GM21576 (cell line): ENCODE measurements around the gene CRHR1.

Experiments used
- ATAC-seq: cut with Tn5 transposase; IDR thresholded peaks from one replicate; pipeline ENCODE4 v1.9.1; 2021; ENCODE audit warnings: mild to moderate bottlenecking, moderate library complexity; ENCODE audit not compliant: unreplicated experiment

Gene CRHR1

DNA sequence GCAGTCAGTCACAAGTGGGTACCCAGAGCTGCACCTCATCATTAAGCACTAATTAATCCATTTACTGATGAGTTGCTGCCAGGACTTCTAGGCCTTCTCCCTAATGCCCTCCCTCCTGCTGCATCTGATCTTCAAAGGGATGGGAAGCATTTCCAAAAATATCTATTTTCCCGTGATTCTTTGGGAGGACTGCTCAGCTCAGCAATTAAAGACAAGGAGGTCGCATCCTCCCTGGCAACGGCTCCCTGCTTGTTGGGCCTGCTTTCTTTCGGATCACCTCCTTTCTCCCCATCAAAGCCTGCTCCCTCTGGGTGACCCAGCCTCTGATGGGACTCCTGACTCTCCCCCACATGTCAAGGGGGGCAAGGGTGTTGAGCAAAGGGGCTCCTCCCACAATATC, 34.6 kb downstream of the CRHR1 start:
- ATAC-seq: no peak

DNA sequence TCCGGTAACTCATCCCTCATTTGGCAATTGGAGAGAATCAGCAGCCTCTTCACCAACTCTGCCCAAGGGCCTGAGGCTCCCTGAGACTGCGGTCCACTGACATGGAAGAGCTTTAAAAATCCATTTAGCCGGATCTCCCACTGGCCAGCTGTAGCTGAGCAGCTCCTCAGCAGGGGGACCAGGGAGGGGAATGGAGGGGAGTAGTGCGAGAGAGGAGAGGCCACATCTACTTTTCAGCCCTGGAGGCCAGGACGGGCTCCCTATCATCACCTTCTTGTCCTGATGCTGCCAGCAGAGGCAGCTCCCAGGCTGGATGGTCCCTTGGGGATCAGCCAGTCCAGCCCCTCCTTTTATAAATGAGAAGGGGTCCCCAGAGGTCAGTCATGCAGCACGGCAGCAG, 35.5 kb downstream of the CRHR1 start:
- ATAC-seq: no peak

DNA sequence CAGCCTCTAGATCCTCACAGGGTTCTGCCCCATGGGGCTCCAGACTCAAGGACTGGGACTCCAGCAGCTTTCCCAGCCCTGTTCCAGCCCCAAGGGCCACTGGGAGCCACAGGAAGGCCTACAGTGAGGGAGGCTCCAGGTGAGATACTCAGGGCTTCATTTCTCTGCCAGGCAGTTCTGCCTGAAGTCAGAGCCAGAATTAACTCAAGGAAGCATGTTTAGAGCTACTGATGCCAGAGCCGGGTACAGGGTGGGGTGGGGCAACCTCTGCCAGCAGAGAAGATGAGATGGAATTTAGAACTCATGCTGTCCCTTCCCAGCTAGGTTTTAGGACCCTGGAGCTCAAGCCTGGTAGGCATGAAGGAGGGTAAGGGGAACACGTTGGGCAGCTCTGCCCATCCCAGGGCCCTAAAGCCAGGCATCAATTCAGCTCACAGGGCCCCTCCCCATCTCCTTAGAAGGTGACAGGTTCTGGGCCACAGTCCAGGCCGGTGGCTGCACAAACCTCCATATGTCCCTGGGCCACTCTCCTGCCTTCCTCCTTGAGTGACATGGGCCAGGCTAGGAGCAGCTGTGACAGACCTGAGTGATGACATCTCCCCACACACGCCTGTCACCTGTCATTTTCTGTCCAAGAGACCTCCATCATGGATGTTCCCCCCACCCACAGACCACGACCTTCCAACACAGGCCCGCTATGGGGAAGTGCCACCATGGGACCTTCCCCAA, 36.1 kb downstream of the CRHR1 start:
- no peak for ATAC-seq

DNA sequence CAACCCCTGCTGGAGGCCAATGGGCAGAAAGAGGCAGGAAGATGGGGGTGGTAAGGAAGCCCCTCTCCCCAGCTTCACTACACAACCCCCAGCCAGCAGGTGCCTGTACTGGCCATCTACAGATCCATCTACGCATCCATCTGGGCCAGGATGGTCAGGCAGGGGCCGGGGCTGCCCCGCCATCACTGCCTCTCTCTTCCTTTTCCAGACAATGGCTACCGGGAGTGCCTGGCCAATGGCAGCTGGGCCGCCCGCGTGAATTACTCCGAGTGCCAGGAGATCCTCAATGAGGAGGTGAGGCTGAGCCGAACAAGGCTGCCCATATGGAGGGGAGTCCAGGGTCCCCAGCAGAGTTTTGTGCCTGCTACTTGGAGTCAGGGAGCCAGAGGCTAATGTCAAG, 37.0 kb downstream of the CRHR1 start:
- no peak for ATAC-seq

DNA sequence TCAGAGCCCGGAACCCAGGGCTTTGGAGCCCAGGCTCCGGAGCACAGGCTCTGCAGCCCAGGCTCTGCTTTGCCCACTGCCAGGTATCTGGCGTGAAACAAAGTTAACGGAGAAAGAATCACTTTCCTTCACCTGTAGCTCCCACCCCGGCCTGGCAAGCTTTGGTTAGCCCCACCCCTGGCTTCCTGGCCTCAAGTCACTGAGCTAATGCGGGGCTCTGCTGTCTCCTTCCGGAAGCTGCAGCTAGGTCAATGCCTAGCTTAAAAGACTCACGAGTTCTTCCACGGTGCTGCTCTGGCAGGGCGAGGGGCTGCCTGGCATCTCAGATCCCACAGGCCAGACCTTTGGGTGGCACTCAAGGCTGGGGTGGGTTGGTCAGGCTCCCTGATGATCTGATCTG, 39.5 kb downstream of the CRHR1 start:
- no peak for ATAC-seq

DNA sequence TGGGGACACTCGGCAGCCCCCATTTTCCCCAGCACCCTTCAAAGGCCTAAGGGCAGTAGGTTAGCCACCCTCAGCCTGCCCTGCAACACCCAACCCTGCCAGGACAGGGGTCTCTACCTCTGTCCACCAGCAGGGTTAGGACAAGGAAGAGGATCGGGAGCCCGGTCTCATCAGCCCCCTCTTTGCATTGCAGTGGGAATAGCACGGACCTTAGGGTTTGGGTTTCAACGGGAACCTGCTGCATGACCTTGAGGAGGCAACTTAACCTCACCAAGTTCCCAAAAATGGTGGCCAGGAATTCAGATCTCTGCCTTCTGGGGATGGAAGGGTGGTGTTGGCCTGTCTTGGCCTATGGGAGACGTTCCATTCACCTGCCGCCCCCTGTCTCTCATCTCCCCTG, 40.4 kb downstream of the CRHR1 start:
- no peak for ATAC-seq

DNA sequence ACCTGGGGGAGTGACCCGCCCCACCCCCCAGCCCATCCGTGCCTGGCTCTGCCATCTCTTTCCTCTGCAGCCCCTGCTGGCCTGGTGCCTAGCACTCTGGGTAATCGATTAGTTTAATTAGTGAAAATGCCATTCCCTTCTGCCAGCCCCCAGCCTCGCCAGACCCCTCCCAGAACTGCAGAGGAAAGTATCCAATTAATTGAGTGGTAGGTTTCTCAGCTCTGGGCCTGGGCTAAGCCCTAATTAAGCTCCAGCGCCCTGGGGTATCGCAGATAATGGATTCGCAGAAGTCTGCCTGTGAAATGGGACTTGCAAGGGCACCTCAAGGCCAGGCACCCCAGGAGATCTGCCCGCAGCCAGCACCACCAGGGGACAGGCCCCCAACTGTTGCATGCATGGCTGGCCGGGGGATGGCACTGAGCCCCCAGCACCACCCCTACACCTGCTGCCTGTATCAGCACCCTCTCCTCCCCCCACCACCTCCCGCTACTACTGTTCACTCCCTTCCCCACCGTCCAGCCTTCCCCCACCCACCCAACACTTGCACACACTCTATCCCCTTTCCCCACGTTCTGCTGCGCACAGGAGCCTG, 40.9 kb downstream of the CRHR1 start:
- ATAC-seq: no peak

DNA sequence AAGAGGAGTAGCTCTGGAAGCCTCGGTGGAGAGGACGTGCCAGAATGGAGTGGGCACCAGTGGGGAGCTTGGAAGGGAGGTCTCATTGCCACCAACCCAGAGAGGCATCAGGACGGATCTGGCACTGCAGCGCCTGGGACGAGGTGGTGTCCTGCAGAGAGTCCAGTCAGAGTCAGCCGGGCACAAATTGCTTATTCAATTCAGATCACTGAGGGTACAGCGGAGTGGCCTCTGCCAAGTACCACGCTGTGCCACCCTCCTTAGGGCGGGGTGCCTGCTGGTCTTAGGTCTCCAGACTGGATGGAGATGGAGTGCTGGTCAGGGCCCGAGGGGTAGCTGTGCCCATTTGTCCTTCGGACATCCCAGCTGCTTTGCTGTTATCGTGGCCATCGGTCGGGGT, 41.7 kb downstream of the CRHR1 start:
- no peak for ATAC-seq

DNA sequence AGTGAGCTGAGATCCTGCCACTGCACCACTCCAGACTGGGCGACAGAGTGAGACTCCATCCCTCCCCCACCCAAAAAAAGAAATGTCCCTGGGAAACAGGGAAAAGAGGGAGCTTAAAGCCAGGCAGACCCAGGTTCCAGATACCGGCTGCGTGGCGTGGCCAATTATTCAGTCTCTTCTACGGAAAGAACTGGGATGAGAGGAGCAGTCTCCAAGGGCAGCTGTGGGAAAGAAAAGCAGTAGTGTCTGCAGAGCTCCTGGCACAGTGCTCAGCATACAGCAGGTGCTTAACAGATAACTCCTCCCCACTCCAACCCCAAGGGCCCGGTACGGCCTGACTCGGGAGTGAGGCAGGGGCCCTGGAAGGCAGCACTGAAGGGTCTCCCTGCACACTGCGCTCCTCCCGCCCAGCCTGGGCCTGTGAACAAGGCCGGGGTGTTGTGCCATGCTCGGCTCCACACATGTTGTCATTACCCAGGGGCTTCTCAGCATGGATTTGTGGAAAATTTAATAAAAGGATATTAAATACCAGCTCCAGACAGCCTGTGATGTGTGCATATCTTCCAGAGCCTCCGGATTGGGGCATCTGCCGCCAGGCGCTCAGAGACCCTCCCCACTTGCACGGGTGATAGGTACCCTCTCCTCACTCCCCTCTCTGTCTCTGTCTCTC, 42.9 kb downstream of the CRHR1 start:
- ATAC-seq: no peak

DNA sequence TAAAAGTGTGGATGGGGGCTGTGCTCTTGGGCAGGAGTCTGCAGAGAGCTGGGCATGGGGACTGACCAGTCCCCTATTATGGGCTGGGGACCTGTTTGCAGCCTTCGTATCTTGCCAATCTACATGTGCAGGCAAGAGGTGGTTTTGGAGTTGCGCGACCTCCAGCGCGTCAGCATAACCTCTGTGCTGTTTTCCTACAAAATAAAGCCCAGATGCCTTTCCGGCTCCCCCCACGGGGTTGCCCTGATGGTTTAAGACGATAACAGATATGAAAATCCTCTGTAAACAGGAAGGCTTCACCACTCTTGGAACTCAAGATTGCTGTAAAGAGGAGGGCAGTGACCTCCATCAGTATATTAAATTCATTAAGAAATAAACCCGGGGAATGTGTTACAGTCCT, 44.1 kb downstream of the CRHR1 start:
- no peak for ATAC-seq

DNA sequence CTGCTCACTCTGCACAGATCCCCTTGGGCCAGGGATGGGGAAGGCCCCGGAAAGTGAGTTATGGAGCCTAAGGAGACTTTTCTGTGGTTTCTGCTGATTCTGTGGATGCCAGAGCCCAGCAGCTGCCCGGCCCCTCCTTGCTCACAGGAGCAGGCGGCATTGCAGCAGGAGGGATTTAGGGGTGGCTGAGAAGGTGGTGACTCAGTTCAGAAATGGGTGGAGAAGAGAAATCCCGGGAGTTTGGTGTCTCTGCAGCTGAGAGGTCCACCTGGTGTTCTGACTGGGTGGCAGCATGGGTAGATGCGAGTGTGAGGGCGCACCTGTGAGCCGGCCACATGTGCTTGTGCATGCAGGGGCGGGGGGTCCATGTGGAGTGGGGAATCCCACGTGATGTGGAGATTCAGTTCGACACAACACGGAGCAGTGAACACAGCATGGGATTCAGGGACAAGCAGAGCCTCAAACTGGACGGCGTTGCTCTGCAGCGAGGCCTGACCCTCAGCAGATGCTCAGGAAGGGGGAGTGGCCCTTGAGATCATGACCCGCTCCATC, 44.5 kb downstream of the CRHR1 start:
- ATAC-seq: no peak

DNA sequence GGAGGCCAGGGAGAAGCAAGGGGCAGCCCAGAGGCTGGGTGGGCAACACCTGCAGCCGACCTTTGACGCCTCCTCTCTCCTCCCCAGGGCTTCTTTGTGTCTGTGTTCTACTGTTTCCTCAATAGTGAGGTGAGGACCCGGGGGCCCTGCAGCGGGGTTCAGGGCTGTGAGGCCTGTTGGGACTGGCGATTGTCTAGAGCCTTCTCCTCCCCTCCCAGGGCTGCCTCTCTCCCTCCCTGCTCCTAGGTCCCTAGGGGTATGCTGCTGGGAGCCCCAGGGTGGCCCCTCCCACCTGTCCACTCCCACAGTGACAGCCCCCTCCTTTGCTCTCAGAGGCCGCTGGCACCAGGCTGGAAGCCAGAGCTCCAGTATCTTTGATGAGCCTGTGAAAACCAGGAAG, 49.8 kb downstream of the CRHR1 start:
- ATAC-seq: no peak

DNA sequence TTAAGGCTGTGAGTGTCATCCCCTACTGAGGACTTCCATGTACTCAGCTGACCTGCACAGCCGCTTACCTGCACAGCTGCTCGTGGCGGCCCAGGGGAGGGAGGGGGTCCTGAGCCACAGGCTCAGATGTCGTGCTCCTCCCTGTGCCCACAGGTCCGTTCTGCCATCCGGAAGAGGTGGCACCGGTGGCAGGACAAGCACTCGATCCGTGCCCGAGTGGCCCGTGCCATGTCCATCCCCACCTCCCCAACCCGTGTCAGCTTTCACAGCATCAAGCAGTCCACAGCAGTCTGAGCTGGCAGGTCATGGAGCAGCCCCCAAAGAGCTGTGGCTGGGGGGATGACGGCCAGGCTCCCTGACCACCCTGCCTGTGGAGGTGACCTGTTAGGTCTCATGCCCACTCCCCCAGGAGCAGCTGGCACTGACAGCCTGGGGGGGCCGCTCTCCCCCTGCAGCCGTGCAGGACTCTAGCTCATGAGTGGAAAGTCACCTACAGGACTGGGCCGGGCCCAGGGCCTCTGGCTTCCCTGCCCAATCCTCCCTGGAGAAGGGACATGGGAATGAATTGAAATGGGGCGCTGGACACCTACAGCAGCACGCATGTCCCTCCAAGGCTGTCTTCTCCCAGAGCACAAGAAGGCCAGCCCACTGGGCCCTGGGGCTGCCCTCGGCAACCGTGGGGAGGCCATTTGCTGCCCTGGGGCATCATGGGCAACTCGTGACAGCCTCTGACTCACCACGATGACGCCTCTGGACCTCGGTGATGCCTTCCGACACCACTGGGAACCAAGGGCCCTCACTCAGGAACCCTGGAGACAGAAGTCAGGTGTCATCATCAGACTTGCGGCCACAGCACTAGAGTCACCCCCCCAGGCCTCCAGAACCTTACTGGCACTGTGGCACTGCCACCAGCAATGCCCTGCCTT, 50.6 kb downstream of the CRHR1 start:
- ATAC-seq: no peak

DNA sequence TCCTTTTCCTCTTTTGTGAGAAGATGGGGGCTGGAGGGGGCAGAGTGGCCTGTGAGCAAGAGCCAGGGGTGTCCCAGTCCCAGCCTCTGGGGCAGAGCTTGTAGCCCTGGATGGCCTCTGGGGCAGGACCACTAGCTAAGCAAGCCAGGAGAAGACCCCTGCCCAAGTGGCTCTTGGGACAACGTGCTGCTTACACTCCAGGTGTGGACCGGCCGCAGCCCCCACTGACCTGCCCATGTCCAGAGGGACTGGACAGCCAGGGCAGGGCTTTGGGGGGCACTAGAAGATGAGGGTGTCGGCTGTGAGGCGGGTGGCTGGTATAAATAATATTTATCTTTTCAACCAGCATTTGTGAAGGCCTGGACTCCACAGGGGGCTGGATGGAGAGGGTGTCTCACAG, 51.4 kb downstream of the CRHR1 start:
- ATAC-seq: no peak

DNA sequence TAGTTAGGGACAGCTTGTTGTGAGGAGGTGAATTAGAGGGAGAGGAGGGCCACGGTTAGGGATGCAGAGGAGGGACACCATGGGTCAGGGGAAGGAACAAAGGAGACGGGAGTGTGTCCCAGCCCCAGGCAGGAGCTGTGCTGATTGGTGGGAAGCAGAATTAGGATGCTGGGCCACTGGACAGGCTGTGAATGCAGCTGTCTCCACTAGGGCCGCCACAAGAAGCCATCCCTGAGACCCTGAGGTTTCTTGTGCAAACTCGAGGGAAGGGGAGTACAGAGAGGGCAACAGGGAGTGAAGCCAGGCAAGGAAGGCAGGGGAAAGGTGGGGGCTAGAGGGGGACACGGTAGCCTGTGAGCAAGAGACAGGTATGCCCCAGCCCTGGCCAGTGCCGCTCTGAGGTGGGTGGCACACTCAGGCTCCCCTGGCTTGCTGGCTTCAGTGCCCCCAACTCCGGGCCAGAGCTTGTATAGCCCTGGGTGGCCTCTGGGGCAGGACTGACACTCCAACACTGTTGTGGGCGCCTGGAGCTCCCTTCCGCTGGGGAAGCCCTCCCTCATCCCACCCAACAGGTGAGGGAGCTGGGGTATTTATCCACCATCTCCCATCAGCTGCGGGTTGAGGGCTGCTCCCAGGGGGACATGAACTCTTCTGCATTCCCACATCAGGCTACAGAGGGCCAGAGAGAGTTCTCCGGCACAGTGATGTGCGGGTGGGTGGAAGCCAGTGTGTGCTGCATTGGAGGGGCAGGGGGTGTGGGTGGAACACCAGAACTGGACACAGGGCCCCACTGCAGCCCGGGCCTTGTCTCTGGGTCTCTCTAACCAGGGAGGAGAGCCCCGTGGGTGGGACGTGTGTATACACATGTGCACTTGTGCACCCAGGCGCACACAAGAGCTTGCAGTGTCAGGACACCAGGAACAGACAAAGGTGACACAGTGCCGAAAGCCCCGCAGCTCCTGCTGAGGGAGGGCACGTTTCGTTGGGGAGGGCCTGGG, 52.2 kb downstream of the CRHR1 start:
- no peak for ATAC-seq

DNA sequence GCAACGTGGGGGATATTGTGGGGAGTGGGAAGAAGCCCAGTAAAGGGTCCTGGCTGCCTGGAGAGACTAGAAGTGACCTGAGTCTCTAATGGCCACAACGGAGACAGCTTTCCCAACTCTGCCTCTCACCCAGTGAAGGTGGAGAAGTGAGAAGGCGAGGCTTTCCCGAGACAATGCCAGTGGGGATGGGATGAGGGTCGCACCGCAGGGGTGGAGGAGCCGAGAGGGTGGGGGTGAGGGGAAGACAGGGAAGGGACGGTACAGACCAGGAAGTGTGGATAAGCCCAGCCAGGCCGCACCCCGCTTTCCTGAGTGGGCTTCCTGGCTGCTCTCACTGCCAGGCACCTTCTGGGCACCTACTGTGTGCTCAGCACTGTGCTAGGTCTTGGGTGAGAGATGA, 53.1 kb downstream of the CRHR1 start:
- ATAC-seq: no peak

DNA sequence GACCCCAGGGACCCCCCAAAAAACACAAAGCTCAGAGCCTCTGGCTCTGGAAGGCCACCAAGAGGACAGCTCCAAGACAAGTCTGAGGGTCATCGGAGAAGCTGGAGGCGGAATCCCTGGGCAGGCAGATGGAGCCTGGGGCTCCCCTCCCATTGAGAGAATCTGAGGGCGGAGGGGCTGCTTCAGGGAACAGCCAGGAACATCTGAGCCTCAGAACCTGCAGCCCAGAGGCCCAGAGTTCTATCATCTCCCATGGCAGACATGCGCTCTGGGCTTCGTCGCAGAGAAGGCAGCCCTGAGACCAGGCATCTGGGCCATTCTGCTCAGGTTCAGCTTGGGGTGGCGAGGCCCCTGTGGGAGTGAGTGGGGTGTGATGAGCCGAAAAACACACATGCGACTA, 53.5 kb downstream of the CRHR1 start:
- no peak for ATAC-seq

DNA sequence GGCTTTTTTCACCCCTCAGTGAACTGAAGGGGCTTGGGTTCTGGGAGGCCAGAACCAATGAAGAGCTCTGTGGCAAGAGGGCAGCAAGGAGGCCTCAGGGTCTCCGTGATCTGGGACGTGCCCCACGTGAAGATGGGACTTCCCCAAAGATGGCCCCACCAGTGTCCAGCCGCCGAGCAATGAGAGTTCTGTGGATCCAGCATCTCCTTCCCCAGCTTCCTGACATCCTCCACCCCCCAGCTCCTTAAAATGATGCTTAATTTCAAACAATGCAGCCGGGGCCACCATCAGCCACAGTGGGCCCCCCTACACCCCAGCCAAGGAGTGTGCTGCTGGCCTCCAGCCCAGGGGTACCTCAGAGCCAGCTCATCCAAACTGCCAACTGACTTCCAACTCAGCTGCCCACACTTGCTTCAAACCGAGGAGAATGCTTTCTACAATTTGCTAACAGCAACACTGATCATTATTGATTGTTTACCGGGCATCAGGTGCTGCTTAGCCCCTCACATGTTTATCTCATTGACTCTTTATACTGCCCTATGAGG, 54.7 kb downstream of the CRHR1 start:
- no peak for ATAC-seq

DNA sequence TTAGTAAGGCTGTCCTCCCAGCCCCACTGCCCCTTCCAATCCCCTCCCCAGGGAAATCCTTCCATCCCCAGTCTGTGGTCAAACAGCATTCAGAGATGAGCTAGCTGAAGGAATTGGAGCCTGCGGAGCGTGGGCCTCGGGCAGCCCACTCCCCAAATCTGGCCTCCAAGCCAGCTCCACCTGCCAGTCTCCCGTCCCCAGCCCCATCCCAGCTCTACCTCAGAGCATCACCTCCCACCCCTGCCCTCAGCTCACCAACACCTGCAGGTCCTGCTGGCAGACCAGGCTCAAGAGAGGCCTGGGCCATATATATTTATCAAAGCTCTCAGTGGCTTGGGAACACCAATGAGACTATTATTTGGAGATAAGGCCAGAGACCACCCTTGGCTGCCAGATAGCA, 55.3 kb downstream of the CRHR1 start:
- ATAC-seq: no peak

DNA sequence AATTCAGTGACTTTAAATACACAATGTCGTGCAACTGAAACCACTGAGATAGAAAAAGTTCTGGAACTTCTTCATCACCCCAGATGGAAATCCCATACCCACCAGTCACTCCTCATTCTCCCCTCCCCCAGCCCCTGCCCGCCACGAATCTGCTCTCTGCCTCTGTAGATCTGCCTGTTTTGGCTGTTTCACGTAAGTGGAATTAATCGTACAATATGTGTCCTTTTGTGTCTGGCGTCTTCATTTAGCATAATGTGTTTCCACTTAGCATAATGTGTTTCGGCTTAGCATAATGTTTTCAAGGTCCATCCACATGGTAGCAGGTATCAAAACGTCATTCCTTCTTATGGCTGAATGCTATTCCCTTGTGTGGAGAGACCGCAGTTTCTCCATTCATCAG, 57.1 kb downstream of the CRHR1 start:
- no peak for ATAC-seq
